Measurements from ENCODE around the gene CFAP69.

Gene CFAP69

DNA sequence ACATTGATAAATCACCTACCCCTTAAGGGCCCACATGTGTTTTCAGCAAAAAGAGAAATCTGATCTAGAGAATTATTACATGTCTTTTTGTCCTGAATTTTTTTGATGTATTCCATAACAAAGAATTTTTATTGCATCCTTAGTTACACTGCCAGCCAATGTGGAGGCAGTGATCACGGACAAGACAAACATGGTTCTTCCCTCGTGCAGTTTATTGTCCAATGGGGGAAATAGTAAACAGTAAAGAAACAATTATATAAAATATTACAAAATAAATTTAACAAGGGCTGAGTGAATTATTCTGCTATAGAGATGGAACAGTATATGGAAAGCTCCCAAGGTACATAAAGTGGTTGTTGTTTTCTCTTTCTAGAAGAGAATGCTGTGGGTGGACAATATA, 31.5 kb upstream of the CFAP69 start:
- TF ChIP-seq TAF1 (IDR thresholded peaks at IDR 0.05; ENCODE audit: borderline replicate concordance, insufficient read depth, low read length) (no peak), FOXP2 (optimal IDR thresholded peaks at IDR 0.05; ENCODE audit: borderline replicate concordance, extremely low read depth, extremely low read length, insufficient read depth) (no peak), POLR2AphosphoS5 (IDR thresholded peaks at IDR 0.05; ENCODE audit: low read depth, low read length) (no peak), SIN3A (IDR thresholded peaks at IDR 0.05; ENCODE audit: borderline replicate concordance, insufficient read depth, low read length) (no peak)
- TF ChIP-seq, protein P1, sequence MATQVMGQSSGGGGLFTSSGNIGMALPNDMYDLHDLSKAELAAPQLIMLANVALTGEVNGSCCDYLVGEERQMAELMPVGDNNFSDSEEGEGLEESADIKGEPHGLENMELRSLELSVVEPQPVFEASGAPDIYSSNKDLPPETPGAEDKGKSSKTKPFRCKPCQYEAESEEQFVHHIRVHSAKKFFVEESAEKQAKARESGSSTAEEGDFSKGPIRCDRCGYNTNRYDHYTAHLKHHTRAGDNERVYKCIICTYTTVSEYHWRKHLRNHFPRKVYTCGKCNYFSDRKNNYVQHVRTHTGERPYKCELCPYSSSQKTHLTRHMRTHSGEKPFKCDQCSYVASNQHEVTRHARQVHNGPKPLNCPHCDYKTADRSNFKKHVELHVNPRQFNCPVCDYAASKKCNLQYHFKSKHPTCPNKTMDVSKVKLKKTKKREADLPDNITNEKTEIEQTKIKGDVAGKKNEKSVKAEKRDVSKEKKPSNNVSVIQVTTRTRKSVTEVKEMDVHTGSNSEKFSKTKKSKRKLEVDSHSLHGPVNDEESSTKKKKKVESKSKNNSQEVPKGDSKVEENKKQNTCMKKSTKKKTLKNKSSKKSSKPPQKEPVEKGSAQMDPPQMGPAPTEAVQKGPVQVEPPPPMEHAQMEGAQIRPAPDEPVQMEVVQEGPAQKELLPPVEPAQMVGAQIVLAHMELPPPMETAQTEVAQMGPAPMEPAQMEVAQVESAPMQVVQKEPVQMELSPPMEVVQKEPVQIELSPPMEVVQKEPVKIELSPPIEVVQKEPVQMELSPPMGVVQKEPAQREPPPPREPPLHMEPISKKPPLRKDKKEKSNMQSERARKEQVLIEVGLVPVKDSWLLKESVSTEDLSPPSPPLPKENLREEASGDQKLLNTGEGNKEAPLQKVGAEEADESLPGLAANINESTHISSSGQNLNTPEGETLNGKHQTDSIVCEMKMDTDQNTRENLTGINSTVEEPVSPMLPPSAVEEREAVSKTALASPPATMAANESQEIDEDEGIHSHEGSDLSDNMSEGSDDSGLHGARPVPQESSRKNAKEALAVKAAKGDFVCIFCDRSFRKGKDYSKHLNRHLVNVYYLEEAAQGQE (IDR thresholded peaks at IDR 0.05; ENCODE audit: insufficient read depth in 1 of 2, low read depth in 2 of 2, low read length in 2 of 2): no peak

DNA sequence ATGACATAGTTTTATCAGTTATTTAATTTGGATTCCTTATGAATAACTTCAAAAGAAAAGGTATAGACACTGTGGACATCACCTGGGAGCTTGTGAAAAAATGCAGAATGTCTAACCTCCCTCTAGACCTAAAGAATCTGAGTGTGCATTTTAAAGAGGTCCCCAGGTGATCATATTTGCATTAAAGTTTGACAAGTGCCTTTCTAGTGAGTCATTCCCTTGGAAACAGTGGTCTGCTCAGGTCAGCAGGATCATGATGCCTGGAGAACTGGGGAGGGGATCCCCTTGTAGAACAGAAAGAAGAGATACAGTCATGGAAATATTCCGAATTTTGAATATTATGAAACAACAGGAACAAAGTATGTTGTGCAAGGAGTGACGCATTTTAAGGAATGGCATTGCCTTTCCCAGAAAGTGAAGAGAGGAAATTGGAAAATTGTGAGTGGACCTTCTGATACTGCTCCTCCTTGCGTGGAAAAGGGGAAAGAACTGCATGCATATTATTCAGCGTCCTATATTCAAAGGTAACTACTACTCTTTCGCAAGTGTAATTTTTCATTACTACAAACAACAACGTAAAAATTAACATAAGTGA, 28.8 kb upstream of the CFAP69 start:
- no peak for TF ChIP-seq SIN3A (IDR thresholded peaks at IDR 0.05; ENCODE audit: borderline replicate concordance, insufficient read depth, low read length)
- TF ChIP-seq POLR2AphosphoS5 (IDR thresholded peaks at IDR 0.05; ENCODE audit: low read depth, low read length): no peak
- no peak for TF ChIP-seq TAF1 (IDR thresholded peaks at IDR 0.05; ENCODE audit: borderline replicate concordance, insufficient read depth, low read length)
- no peak for TF ChIP-seq FOXP2 (optimal IDR thresholded peaks at IDR 0.05; ENCODE audit: borderline replicate concordance, extremely low read depth, extremely low read length, insufficient read depth)
- TF ChIP-seq, protein P1 (IDR thresholded peaks at IDR 0.05; ENCODE audit: insufficient read depth in 1 of 2, low read depth in 2 of 2, low read length in 2 of 2): no peak

DNA sequence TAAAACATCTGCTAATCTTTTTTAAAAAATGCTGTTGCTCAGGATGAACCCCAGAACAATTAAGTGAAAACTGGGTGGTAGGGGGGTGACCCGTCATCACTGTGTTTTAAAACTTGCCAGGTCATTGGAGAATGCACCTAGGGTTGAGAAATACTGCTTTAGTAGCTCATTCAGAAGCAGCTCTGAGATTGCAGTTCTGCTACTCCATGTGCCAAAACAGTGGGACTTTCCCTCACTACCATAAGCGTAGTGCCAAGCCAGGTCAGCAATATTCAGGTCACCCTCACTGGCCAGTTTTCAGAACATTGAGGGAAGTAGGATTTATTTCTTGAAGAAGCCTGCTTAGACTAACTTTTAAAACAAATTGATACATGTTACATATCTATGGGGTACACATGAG, 28.2 kb upstream of the CFAP69 start:
- TF ChIP-seq, protein P1 (IDR thresholded peaks at IDR 0.05; ENCODE audit: insufficient read depth in 1 of 2, low read depth in 2 of 2, low read length in 2 of 2): no peak
- TF ChIP-seq POLR2AphosphoS5 (IDR thresholded peaks at IDR 0.05; ENCODE audit: low read depth, low read length): no peak
- no peak for TF ChIP-seq SIN3A (IDR thresholded peaks at IDR 0.05; ENCODE audit: borderline replicate concordance, insufficient read depth, low read length)
- no peak for TF ChIP-seq FOXP2 (optimal IDR thresholded peaks at IDR 0.05; ENCODE audit: borderline replicate concordance, extremely low read depth, extremely low read length, insufficient read depth)
- TF ChIP-seq TAF1 (IDR thresholded peaks at IDR 0.05; ENCODE audit: borderline replicate concordance, insufficient read depth, low read length): no peak

DNA sequence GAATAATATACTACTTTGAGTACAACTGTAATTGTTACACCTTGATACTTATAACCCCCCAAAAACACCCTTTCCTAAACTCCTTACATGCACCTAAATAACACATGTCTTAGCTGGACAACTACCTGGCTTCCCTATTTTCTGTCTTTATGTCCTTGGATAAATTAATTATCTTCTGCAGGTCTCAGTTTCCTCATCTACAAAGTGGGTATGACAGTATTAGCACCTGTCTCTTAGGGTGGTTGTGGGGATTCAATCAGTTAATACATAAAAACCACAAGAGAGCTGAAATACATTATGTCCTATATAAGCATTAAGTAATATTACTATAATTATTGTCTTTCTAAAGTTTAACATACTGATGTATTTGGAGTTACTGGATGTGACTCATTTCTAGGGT, 22.6 kb upstream of the CFAP69 start:
- TF ChIP-seq, protein P1 (IDR thresholded peaks at IDR 0.05; ENCODE audit: insufficient read depth in 1 of 2, low read depth in 2 of 2, low read length in 2 of 2): no peak
- TF ChIP-seq SIN3A (IDR thresholded peaks at IDR 0.05; ENCODE audit: borderline replicate concordance, insufficient read depth, low read length) (no peak), FOXP2 (optimal IDR thresholded peaks at IDR 0.05; ENCODE audit: borderline replicate concordance, extremely low read depth, extremely low read length, insufficient read depth) (no peak), TAF1 (IDR thresholded peaks at IDR 0.05; ENCODE audit: borderline replicate concordance, insufficient read depth, low read length) (no peak), POLR2AphosphoS5 (IDR thresholded peaks at IDR 0.05; ENCODE audit: low read depth, low read length) (no peak)
